Measurements from ENCODE around the gene SAFB2.
A peak's percentile ranks its signal among the peaks of the same experiment; 100 is the strongest.

The SAFB2 gene

GRCh38 chr19:5579697-5580096 is 42.9 kb downstream of the SAFB2 start:
- DNase-seq (ENCODE audit: low read depth) = no peak

GRCh38 chr19:5579286-5579685 is 43.3 kb downstream of the SAFB2 start:
- no peak for DNase-seq (ENCODE audit: low read depth)

DNA sequence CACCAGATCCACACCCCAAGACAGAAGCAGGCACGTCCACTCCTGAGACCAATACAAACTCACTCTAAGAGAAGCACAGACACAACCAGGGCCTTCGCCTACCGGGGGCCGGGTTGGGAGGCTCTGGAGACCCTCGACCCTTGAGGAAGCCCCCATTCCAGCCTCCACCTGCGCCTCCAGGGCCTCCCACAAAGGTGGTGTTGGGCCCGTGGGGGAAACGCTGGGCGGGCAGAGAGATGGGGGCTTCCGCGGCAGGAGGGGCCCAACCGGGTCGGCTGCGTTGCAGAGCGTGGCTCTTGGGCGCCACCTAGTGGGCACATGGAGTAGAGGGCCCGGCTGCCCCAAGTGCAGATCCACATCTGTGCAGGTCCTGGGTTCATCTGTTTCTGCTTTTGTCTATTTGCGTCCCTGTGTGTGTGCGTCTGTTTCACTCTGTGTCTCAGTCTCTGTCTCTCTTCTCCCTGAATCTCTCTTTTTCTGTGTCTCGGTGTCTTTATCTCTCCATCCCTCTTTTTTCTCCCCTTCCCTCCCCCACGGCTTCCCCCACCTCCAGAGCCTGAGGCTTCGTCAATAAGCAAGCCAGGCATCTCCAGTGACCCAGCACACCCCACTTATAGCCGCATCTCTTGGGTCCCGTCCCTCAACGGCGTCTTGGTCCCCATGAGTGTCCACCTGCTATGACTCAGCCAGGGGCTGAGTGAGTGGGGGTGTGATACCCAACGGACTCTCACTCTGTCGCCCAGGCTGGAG is 44.3 kb downstream of the SAFB2 start:
- DNase-seq (ENCODE audit: low read depth) = peak; percentile 53

GRCh38 chr19:5575590-5575989 is 47.0 kb downstream of the SAFB2 start:
- DNase-seq (ENCODE audit: low read depth) = no peak

- no peak for DNase-seq (ENCODE audit: low read depth)
These were observed 49.9 kb downstream of the SAFB2 start for GRCh38 chr19:5572556-5573286.

DNA sequence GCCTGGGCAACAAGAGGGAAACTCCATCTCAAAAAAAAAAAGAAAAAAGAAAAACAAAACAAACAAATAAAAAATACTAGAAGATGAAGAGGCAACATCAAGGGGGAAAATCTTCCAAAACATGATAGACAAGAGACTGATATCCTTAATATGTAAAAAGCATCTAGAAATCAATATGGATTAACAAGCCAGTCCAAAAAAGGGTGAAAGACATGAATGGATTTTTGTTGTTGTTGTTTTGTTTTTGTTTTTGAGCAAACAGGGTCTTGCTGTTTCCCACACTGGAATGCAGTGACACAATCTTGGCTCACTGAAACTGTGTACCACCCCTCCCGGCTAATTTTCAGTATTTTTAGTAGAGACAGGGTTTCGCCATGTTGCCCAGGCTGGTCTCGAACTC is 50.8 kb downstream of the SAFB2 start:
- no peak for DNase-seq (ENCODE audit: low read depth)

DNA sequence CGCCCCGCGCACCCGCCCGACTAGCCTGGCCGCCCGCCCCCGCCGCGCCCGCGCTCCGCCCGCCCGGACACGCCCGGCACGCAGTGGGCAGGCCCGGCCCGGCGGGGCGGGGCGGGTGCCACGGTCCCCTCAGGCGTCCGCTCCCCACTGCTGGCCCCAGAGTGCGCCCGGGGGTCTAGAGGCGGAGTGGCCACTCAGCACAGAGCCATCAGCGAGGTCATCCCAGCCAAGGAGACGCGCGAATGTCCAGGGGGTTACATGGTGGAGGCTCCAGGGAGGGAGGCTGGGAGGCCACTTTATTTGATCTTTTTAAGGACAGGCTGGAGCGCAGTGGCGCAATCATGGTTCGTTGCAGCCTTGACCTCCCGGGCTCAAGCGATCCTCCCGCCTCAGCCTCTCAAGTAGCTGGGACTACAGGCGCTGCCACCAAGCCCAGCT is 54.6 kb downstream of the SAFB2 start:
- DNase-seq (ENCODE audit: low read depth) = no peak

- no peak for DNase-seq (ENCODE audit: low read depth)
These were observed 55.1 kb downstream of the SAFB2 start, which contains the start of gene TINCR for GRCh38 chr19:5567360-5567969. Gene TINCR, minus strand, starts transcription at chr19:5567953.

DNA sequence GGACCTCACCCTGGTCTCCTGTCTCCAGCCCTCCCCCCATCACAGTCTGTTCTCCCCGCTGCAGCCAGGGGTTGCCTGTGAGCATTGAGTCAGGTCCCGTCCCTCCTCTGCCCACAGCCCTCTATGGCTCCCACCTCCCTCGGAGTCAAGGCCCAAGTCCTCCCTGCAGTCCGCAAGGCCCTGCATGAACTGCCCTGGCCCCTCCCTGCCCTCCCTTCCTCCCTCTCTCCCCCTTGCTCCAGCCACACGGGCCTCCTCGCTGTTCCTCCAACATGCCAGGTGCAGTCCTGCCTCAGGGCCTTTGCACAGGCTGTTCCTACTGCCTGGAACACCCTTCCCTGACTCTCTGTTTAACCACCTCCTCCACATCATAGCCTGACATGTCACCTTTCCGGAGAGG is 57.6 kb downstream of the SAFB2 start:
- DNase-seq (ENCODE audit: low read depth) = no peak

DNA sequence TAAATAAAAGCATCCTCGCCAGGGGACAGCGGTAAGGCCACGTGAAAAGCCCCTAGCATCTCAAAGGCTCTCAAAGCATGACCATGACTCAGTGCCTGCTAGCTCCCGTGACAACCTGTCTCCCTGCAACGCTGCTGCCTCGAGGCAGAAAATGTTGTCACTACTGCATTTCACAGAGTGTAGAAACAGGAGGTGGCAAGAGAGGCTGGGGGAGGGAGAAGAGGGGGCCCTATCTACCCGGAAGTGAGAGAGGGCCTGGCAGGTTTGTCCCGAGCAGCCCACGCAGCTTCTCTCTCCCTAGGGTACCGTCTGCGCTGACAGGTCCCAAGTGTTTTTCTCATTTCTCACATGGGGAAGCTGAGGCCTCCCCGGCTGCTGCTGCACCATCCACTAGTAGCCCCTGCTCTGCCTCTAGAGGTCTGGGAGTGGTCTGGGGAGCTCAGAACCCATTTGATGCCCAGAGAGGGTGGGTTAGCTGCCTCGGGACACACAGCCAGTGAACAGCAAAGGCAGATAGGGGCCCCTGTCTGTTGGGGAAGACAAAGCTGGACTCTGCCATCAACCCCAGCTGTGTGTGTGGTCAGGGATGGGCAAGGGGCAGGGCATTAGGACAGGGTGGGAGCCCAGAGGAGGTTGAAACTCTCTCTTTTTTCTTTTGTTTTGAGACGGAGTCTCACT is 58.5 kb downstream of the SAFB2 start:
- no peak for DNase-seq (ENCODE audit: low read depth)

DNA sequence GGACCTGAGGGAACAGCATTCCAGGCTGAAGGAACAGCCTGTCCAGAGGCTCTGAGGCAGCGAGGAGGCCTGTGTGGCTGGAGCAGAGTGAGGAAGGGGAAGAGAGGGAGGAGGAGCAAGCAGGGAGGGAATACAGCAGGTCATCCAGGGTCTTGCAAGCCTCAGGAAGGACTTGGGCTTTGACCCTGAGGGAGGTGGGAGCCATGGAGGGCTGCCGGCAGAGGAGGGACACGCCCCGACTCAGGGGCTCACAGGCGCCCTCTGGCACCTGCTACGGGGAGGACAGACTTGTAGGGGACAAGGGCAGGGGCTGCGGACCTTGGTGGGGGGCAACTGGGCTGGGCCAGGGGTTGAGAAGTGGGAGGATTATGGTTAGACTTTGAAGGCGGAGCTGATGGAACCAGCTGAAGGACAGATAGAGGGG is 59.6 kb downstream of the SAFB2 start:
- DNase-seq (ENCODE audit: low read depth) = no peak

DNA sequence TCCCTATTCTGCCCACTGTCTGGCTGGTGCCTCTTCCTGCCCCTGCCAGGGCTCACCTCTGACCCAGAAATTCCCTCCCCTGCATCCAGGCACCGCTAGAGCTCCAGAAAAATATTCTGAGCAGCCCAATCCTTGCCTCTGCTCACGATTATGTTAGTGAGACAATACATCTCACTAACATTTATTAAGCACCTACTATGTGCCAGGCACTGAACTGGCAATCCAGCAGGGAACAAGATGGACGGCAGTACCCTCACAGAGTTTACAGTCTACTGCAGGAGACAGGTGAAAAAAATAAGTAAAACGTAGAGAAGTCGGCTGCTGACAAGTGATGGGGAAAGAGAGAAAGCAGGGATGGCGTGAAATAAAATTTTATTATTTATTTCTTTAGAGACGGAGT is 60.3 kb downstream of the SAFB2 start:
- no peak for DNase-seq (ENCODE audit: low read depth)

DNA sequence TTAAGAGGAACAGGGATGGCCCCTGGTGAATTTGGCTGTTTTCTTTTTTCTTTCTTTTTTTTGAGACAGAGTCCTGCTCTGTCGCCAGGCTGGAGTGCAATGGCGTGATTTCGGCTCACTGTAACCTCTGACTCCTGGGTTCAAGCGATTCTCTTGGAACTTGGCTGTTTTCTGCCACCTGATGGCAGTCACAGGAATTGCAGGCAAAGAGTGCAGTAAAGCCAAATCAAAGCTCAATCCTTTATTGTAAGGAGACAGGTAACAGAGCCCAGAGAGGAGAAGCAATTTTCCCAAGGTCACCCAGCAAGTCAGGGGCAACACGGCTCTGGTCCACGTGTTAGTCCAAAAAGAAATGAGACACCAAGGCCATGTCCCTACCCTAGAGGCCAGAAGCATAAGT is 61.0 kb downstream of the SAFB2 start:
- no peak for DNase-seq (ENCODE audit: low read depth)

- DNase-seq (ENCODE audit: low read depth) = no peak
These were observed 62.4 kb downstream of the SAFB2 start for GRCh38 chr19:5560156-5560555.

- no peak for DNase-seq (ENCODE audit: low read depth)
These were observed 62.8 kb downstream of the SAFB2 start for GRCh38 chr19:5559804-5560133.

DNA sequence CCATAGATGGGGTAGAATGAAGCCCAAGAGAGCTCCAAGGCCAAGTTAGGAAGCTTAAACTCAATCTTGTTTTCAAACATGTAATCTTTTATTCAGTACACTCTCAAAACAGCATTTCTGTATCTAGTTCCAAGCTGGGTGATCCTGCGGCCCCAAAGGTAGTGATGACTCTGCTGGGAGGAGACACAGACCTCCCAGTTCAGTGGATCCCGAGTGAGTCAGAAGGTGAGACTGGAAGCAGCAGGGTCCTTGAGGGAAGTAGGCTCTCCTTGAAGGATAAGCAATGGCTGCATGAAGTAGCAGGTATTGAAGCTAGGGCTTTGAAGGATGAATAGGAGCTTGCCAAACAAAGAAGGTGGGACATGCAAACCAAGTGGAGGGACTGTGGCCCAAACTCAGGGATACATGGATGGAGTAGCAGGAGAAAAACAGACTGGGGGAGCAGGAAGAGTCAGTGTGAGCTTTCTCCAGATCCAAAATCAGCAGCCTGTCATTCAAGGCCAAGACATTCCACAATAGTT is 64.4 kb downstream of the SAFB2 start:
- no peak for DNase-seq (ENCODE audit: low read depth)

- no peak for DNase-seq (ENCODE audit: low read depth)
These were observed 64.9 kb downstream of the SAFB2 start for GRCh38 chr19:5557691-5558090.

DNA sequence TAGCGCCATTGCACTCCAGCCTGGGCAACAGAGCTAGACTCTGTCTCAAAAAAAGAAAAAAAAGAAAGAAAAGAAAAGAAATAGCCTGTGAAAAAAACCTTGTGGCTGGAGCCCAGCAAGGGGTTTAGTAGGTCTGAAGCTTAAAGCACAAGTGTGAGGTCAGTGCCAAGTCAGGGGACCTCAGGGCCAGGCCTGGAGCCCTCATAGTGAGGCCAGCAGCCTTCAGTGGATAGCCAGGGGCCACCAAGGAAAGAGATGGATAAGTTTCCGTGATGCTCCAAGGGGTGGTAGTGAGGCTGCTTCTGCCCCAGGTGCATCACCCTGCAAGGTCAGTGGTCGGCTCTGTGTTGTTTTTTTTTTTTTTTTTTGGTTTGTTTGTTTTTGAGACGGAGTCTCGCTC is 67.7 kb downstream of the SAFB2 start:
- DNase-seq (ENCODE audit: low read depth) = no peak

DNA sequence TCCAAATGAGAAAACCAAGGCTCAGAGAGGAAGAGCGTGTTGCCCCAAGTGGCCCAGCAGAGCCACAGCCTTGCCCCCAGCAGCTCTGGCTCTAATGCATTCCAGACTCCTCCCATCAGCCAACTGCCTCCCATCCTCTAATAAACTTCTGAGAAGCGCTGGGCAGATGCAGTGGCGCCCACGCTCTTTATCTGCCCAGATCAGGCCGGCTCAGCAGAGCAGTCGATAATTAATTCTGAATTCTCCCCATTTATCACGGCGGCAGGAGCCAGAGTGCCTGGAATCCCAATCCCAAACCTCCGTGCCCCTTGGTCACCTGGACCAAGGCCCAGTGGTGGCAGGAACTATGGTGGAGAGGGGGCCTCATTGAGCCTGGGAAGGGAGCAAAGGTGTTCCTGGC is 68.7 kb downstream of the SAFB2 start:
- no peak for DNase-seq (ENCODE audit: low read depth)

DNA sequence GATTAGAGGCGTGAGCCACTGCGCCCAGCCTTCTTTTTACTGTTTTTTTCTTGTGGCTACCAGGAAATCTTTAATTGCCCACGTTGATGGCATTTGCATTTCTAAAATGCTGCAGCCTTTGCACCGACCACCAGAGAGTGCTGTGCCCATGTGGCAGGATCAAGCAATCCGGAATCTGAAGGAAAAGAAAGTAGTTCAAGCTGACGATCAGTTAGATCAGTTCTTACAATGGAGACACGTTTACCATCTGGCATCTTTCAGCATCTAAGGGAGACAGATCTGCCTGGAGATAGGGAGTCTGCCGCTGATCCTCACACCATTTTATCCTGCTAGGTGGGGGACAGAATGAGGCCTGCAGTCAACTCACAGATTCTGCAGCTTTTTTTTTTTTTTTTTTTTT is 74.7 kb downstream of the SAFB2 start:
- no peak for DNase-seq (ENCODE audit: low read depth)

DNA sequence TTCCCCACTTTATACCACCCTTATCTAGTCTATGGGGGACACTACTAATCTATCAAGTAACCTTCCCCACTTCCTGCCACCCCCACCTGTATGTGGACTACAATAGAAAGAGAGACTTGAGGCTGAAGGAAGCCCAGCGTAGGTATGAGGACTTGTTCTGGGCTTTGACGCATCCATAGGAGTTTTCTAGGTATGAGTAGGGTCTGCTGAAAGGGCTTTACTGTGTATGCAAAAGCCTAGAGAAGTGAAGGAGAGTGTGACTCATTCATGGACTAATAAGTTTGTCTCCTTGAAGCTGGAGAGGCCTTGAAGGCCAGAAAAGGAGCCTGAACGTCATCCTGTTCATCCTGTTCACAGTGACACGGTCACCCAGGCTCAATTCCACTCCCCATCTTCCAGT is 76.6 kb downstream of the SAFB2 start:
- DNase-seq (ENCODE audit: low read depth) = no peak

- no peak for DNase-seq (ENCODE audit: low read depth)
These were observed 77.5 kb downstream of the SAFB2 start for GRCh38 chr19:5545051-5545450.

- DNase-seq (ENCODE audit: low read depth) = no peak
These were observed 79.9 kb downstream of the SAFB2 start for GRCh38 chr19:5542665-5543064.
